ENCODE results near the gene MRPL55. TPM values are rescaled to one million over a fixed set of nuclear protein-coding genes. Genes with fewer than 3 reads are reported as not detected.

Gene MRPL55
- total and polyA plus RNA-seq, 2 of the 13 experiments (the other 11 are each of a cell fraction or from before 2014, with no cell fraction given), result 58.6 to 92.9 TPM

- TF ChIP-seq MLXIP (CRISPR knock-in tag; IDR thresholded peaks at IDR 0.05; ENCODE audit: borderline replicate concordance) (no peak), NFE2L2 (IDR thresholded peaks at IDR 0.05; ENCODE audit: low read length) (no peak), NFIC (IDR thresholded peaks at IDR 0.05; ENCODE audit: low read length) (no peak), PPARG (CRISPR knock-in tag; conservative IDR thresholded peaks at IDR 0.05) (no peak), KLF11 (CRISPR knock-in tag; IDR thresholded peaks at IDR 0.05) (no peak), ZNF512 (CRISPR knock-in tag; IDR thresholded peaks at IDR 0.05) (no peak), HNRNPK (IDR thresholded peaks at IDR 0.05; ENCODE audit: low read depth, low read length, poor library complexity, severe bottlenecking) (no peak), ZNF879 (CRISPR knock-in tag; IDR thresholded peaks at IDR 0.05) (no peak), ZFAT (CRISPR knock-in tag; conservative IDR thresholded peaks at IDR 0.05) (no peak), ZNF530 (CRISPR knock-in tag; IDR thresholded peaks at IDR 0.05; ENCODE audit: low read depth) (no peak), IRF2 (CRISPR knock-in tag; IDR thresholded peaks at IDR 0.05) (no peak), CHD4 (IDR thresholded peaks at IDR 0.05; ENCODE audit: borderline replicate concordance, low read length) (no peak), ZNF775 (CRISPR knock-in tag; IDR thresholded peaks at IDR 0.05; ENCODE audit: borderline replicate concordance) (no peak), ZNF20 (CRISPR knock-in tag; IDR thresholded peaks at IDR 0.05) (no peak), TRIM24 (CRISPR knock-in tag; IDR thresholded peaks at IDR 0.05) (no peak), SAP130 (CRISPR knock-in tag; IDR thresholded peaks at IDR 0.05; ENCODE audit: low read depth) (0 out of 2 replicates have a peak, but pooled peaks have one; percentile 24), ZBTB10 (CRISPR knock-in tag; IDR thresholded peaks at IDR 0.05; ENCODE audit: borderline replicate concordance) (no peak), CC2D1A (CRISPR knock-in tag; IDR thresholded peaks at IDR 0.05) (no peak), ZNF75D (CRISPR knock-in tag; IDR thresholded peaks at IDR 0.05; ENCODE audit: borderline replicate concordance) (no peak)
- TF ChIP-seq, protein P1, sequence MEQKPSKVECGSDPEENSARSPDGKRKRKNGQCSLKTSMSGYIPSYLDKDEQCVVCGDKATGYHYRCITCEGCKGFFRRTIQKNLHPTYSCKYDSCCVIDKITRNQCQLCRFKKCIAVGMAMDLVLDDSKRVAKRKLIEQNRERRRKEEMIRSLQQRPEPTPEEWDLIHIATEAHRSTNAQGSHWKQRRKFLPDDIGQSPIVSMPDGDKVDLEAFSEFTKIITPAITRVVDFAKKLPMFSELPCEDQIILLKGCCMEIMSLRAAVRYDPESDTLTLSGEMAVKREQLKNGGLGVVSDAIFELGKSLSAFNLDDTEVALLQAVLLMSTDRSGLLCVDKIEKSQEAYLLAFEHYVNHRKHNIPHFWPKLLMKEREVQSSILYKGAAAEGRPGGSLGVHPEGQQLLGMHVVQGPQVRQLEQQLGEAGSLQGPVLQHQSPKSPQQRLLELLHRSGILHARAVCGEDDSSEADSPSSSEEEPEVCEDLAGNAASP (CRISPR knock-in tag; IDR thresholded peaks at IDR 0.05; ENCODE audit: borderline replicate concordance), result no peak
Observed at GRCh38 chr1:228082918-228083870, 25.9 kb downstream of the MRPL55 start (continued).

All from HepG2 (cell line).